Keratinocyte (primary cell): ENCODE measurements around the gene ASGR1. TPM values are rescaled to one million over a fixed set of nuclear protein-coding genes. Genes with fewer than 3 reads are reported as not detected.

ENCODE experiments used
- DNase-seq: peaks from one replicate; pipeline ENCODE4 v3.0.0-alpha.2; 2011; ENCODE audit warnings: low read depth, missing footprints, low spot score
- FAIRE-seq: peaks from 2 replicates; lab custom pipeline; 2011; peaks lifted over from hg19 to GRCh38; lab: Jason Lieb, UNC
- H2AFZ ChIP-seq: 2 replicates; pipeline ENCODE4 v1.6.0; 2012; ENCODE audit warnings: low read length, control low read depth, inconsistent platforms; ENCODE audit not compliant: control insufficient read depth
- H3K27ac ChIP-seq: 2 replicates; pipeline ENCODE4 v1.5.1; 2011; ENCODE audit warnings: low read length; ENCODE audit not compliant: control insufficient read depth, insufficient read depth
- H3K27me3 ChIP-seq: 3 replicates; pipeline ENCODE4 v1.6.0; 2011; ENCODE audit warnings: low read length; ENCODE audit not compliant: control insufficient read depth, insufficient read depth; ENCODE audit errors: extremely low read depth
- H3K36me3 ChIP-seq, 2 experiments: 2 replicates in 1 of 2; 3 replicates in 1 of 2; pipeline ENCODE4 v1.5.1; 2011; ENCODE audit warnings: low read length in 2 of 2, mild to moderate bottlenecking in 1 of 2; ENCODE audit not compliant: control insufficient read depth in 2 of 2, insufficient read depth in 2 of 2; ENCODE audit errors: extremely low read depth in 1 of 2
- H3K4me1 ChIP-seq: 3 replicates; pipeline ENCODE4 v1.5.1; 2011; ENCODE audit warnings: low read length; ENCODE audit not compliant: control insufficient read depth, insufficient read depth; ENCODE audit errors: extremely low read depth
- H3K4me2 ChIP-seq: 3 replicates; pipeline ENCODE4 v1.6.0; 2011; ENCODE audit warnings: low read depth, low read length; ENCODE audit not compliant: control insufficient read depth, insufficient read depth; ENCODE audit errors: extremely low read depth
- H3K4me3 ChIP-seq, 3 experiments: fragments of 200-600 bp in 1 of 3; sonication (generic) in 1 of 3; 2 replicates in 2 of 3; 3 replicates in 1 of 3; pipeline ENCODE4 v1.5.1; 2011 to 2016; ENCODE audit warnings: low read length in 3 of 3, mild to moderate bottlenecking in 3 of 3, control low read depth in 2 of 3, inconsistent platforms in 1 of 3, low read depth in 1 of 3, mixed read lengths in 1 of 3, mixed run types in 1 of 3, moderate library complexity in 1 of 3; ENCODE audit not compliant: control insufficient read depth in 2 of 3, insufficient read depth in 2 of 3; ENCODE audit errors: extremely low read depth in 1 of 3
- H3K79me2 ChIP-seq: 2 replicates; pipeline ENCODE4 v1.6.0; 2012; ENCODE audit warnings: low read length; ENCODE audit not compliant: control insufficient read depth, insufficient read depth
- H3K9ac ChIP-seq: 3 replicates; pipeline ENCODE4 v1.6.0; 2011; ENCODE audit warnings: low read length; ENCODE audit not compliant: control insufficient read depth, insufficient read depth; ENCODE audit errors: extremely low read depth
- H3K9me1 ChIP-seq: 3 replicates; pipeline ENCODE4 v1.6.0; 2011; ENCODE audit warnings: low read length; ENCODE audit not compliant: control insufficient read depth, insufficient read depth; ENCODE audit errors: extremely low read depth
- H3K9me3 ChIP-seq: 2 replicates; pipeline ENCODE4 v1.5.1; 2012; ENCODE audit warnings: low read depth, low read length; ENCODE audit not compliant: control insufficient read depth
- H4K20me1 ChIP-seq: 3 replicates; pipeline ENCODE4 v1.6.0; 2011; ENCODE audit warnings: low read length; ENCODE audit not compliant: control insufficient read depth, insufficient read depth; ENCODE audit errors: extremely low read depth
- EZH2 ChIP-seq: IDR thresholded peaks from one replicate; pipeline ENCODE4 v1.6.1; 2012; ENCODE audit warnings: inconsistent platforms, mild to moderate bottlenecking, low read length, moderate library complexity
- dilution Hi-C: fragments of 300-500 bp; cut with MboI; formaldehyde crosslinking; loops from one replicate; pipeline ENCODE4 v1.7.0; 2020; ENCODE audit warnings: low sequenced_read_pairs; ENCODE audit not compliant: extremely low pct_ligation_motif_present
- polyA plus RNA-seq, 5 experiments: library from polyadenylated mRNA; depleted of rRNA in 3 of 5; stranded (reverse) in 3 of 5; stranded (forward) in 1 of 5; unstranded in 1 of 5; fragments of >200 nt; gene quantifications; 1 replicate in 1 of 5; 2 replicates in 3 of 5; 3 replicates in 1 of 5; pipeline versions ENCODE4 v1.2.1 to v1.2.3, GENCODE V29; 2011 to 2012; ENCODE audit warnings: missing spikeins in 2 of 5, low read depth in 1 of 5, low replicate concordance in 1 of 5
- TF ChIP-seq, protein P1 (sequence below), 3 experiments: IDR thresholded peaks in 1 of 3; conservative IDR thresholded peaks in 1 of 3; optimal IDR thresholded peaks in 1 of 3; 2 replicates in 2 of 3; 3 replicates in 1 of 3; pipeline versions ENCODE3 to v1.5.1; 2011; ENCODE audit warnings: low read length in 3 of 3, mild to moderate bottlenecking in 3 of 3, moderate library complexity in 2 of 3, control low read depth in 1 of 3, inconsistent platforms in 1 of 3; ENCODE audit not compliant: insufficient read depth in 2 of 3; ENCODE audit errors: extremely low read depth in 1 of 3

ASGR1 gene
- polyA plus RNA-seq, 1 donor (not counting 4 experiments of a cell fraction or from before 2014, with no cell fraction given), result 0.18 TPM

- no peak overlapping the region for H3K27ac ChIP-seq
- no peak for TF ChIP-seq EZH2
- TF ChIP-seq, protein P1, sequence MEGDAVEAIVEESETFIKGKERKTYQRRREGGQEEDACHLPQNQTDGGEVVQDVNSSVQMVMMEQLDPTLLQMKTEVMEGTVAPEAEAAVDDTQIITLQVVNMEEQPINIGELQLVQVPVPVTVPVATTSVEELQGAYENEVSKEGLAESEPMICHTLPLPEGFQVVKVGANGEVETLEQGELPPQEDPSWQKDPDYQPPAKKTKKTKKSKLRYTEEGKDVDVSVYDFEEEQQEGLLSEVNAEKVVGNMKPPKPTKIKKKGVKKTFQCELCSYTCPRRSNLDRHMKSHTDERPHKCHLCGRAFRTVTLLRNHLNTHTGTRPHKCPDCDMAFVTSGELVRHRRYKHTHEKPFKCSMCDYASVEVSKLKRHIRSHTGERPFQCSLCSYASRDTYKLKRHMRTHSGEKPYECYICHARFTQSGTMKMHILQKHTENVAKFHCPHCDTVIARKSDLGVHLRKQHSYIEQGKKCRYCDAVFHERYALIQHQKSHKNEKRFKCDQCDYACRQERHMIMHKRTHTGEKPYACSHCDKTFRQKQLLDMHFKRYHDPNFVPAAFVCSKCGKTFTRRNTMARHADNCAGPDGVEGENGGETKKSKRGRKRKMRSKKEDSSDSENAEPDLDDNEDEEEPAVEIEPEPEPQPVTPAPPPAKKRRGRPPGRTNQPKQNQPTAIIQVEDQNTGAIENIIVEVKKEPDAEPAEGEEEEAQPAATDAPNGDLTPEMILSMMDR (optimal IDR thresholded peaks at IDR 0.05 in 1 of 3, IDR thresholded peaks at IDR 0.05 in 1 of 3, conservative IDR thresholded peaks at IDR 0.05 in 1 of 3; ENCODE audit: extremely low read depth in 1 of 3, insufficient read depth in 2 of 3, low read length in 3 of 3), result no peak
- H3K36me3 ChIP-seq, result no peaks in the 10 kb centered on the region
- H4K20me1 ChIP-seq, result no peaks in the 10 kb centered on the region
- dilution Hi-C loops, result no loop called here
- no peak overlapping the region for H3K4me3 ChIP-seq
- no peaks in the 10 kb centered on the region for H3K79me2 ChIP-seq
- no peak overlapping the region for H2AFZ ChIP-seq
- H3K4me2 ChIP-seq, result no peak overlapping the region
- peaks cover under 1% of the 10 kb centered on the region for H3K27me3 ChIP-seq
- H3K4me1 ChIP-seq, result no peaks in the 10 kb centered on the region
- no peak overlapping the region for H3K9ac ChIP-seq
- H3K9me1 ChIP-seq, result no peaks in the 10 kb centered on the region
- H3K9me3 ChIP-seq, result no peaks in the 10 kb centered on the region
- FAIRE-seq, result no peak
- DNase-seq, result no peak
These were observed 5.5 kb upstream of the ASGR1 start for GRCh38 chr17:7184647-7185046.

DNA sequence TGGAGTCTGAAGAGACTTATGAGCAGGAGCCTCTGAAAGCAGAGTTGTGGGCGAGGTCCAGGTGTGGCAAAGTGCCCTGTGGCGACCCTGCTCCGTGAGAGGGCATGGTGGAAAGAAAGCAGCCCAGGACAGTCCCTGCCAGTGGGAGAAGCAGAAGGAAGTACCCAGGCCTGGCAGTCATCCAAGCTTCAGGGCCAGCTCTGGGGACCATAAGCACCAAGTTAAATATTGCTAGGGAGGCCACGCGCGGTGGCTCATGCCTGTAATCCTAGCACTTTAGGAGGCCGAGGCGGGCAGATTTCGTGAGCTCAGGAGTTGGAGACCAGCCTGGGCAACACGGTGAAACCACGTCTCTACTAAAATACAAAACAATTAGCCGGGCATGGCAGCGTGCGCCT lies 4.9 kb upstream of the ASGR1 start:
- no peak for DNase-seq
- dilution Hi-C loops, result no loop called here
- no peak for FAIRE-seq

More for the DNA sequence above, 4.9 kb upstream of the ASGR1 start:
- no peaks in the 10 kb centered on the region for H3K4me1 ChIP-seq
- no peak overlapping the region for H3K4me2 ChIP-seq
- H4K20me1 ChIP-seq, result no peaks in the 10 kb centered on the region
- H3K36me3 ChIP-seq, result no peaks in the 10 kb centered on the region
- H3K9me1 ChIP-seq, result no peaks in the 10 kb centered on the region
- no peak for TF ChIP-seq EZH2
- TF ChIP-seq, protein P1 (optimal IDR thresholded peaks at IDR 0.05 in 1 of 3, IDR thresholded peaks at IDR 0.05 in 1 of 3, conservative IDR thresholded peaks at IDR 0.05 in 1 of 3; ENCODE audit: extremely low read depth in 1 of 3, insufficient read depth in 2 of 3, low read length in 3 of 3), result no peak
- peaks cover 3% of the 10 kb centered on the region for H3K27me3 ChIP-seq
- no peaks in the 10 kb centered on the region for H3K9me3 ChIP-seq
- H2AFZ ChIP-seq, result no peak overlapping the region
- no peaks in the 10 kb centered on the region for H3K79me2 ChIP-seq
- no peak overlapping the region for H3K4me3 ChIP-seq
- H3K27ac ChIP-seq, result no peak overlapping the region
- H3K9ac ChIP-seq, result no peak overlapping the region
